Testis (tissue), 2 donors: ENCODE data around the gene SLX4IP.

ENCODE experiments used
- CTCF ChIP-seq, 3 experiments: fragments of 450-650 bp in 2 of 3; fragments of 200-600 bp in 1 of 3; sonication (generic) in 1 of 3; IDR thresholded peaks; one replicate each; pipeline ENCODE4 v1.5.1; 2016 to 2019; ENCODE audit warnings: antibody characterized with exemption in 3 of 3, mild to moderate bottlenecking in 2 of 3, moderate library complexity in 1 of 3
- POLR2A ChIP-seq: fragments of 450-650 bp; IDR thresholded peaks from one replicate; pipeline ENCODE4 v1.6.1; 2017; ENCODE audit warnings: antibody characterized with exemption, mild to moderate bottlenecking, moderate library complexity

GRCh38 chr20:10579942-10580341 lies 144.8 kb downstream of the SLX4IP start:
- no peak for TF ChIP-seq CTCF (IDR thresholded peaks at IDR 0.05)
- TF ChIP-seq POLR2A, result no peak
